ENCODE data around the gene HBQ1. TPM values are rescaled to one million over a fixed set of nuclear protein-coding genes. Genes with fewer than 3 reads are reported as not detected.
A peak's percentile ranks its signal among the peaks of the same experiment; 100 is the strongest.
"Not testable (repeated sequence)": the region's sequence is repeated elsewhere in the genome, so short reads cannot be mapped to it uniquely, and the experiment has no call there.

The HBQ1 gene
- total RNA-seq, 4 donors from 2014 or later: not detected

DNA sequence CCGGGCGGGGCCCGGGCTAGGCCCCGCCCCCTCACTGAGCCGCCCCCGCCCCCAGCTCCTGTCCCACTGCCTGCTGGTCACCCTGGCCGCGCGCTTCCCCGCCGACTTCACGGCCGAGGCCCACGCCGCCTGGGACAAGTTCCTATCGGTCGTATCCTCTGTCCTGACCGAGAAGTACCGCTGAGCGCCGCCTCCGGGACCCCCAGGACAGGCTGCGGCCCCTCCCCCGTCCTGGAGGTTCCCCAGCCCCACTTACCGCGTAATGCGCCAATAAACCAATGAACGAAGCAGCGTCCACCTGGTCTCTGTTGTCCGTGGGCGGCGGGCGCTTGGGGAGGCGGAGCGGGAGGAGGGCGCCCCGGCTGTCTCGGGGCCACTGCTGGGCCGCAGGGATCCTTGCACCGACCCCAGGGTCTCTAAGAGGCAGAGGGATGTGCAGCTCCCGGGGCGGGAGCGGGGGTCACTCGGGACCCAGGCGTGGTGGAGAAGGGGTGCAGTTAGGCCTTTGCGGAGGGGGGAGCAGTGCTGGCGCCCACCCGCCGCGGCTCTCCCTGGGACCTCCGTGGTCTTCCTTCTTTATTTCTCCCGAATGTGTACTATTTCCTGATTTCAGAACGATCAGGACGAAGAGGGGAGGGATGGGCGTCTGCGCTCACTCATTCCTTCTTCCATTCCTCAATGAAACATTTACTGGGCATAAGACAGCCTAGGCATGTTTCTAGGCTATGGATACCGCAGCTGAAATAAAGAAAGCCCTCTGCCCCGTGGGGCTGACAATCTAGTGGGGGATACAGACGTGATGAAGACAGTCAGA lies 25.8 kb upstream of the HBQ1 start:
- peak overlapping the region in 2 of 3 donors; percentile 12 to 13 for H3K4me3 ChIP-seq (replicated peaks in 1 of 3)
- no peak overlapping the region for H3K27ac ChIP-seq
- 3% methylated on average over 15 to 17 of the region's 59 CpGs for WGBS, 2 donors
- intact Hi-C loops (cut with DNase I): no loop called here
- peak; percentile 14 to 38 for DNase-seq
- no peaks in the 10 kb centered on the region for H3K36me3 ChIP-seq
- H3K27me3 ChIP-seq: peaks cover 8% of the 10 kb centered on the region
- H3K4me1 ChIP-seq: peaks cover 5 to 9% of the 10 kb centered on the region in 2 donors
- no peaks in the 10 kb centered on the region for H3K9me3 ChIP-seq
- no peak for TF ChIP-seq POLR2A (IDR thresholded peaks at IDR 0.05)

DNA sequence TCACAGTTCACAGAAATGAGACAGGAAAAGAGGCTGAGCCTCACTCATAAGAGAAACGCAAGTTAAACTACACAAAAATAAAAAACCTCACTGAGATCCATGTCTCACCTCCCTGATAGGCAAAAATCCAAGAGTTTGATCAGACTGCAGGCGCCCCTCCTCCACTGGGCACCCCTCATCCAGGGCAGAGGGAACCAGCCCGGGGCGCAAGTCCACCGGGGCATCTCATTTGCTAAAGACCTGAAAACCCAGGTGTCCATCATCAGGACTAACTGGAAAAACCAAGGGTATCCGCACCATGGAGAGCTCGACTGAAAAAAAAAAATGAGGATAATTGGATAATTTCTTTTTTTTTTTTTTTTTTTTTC lies 25.2 kb upstream of the HBQ1 start:
- 71% methylated on average over 7 of the region's 7 CpGs for WGBS, 2 donors
- no peak for DNase-seq
- peaks cover 8% of the 10 kb centered on the region for H3K27me3 ChIP-seq
- H3K4me1 ChIP-seq: peaks cover 5 to 9% of the 10 kb centered on the region in 2 donors
- TF ChIP-seq, protein P1, sequence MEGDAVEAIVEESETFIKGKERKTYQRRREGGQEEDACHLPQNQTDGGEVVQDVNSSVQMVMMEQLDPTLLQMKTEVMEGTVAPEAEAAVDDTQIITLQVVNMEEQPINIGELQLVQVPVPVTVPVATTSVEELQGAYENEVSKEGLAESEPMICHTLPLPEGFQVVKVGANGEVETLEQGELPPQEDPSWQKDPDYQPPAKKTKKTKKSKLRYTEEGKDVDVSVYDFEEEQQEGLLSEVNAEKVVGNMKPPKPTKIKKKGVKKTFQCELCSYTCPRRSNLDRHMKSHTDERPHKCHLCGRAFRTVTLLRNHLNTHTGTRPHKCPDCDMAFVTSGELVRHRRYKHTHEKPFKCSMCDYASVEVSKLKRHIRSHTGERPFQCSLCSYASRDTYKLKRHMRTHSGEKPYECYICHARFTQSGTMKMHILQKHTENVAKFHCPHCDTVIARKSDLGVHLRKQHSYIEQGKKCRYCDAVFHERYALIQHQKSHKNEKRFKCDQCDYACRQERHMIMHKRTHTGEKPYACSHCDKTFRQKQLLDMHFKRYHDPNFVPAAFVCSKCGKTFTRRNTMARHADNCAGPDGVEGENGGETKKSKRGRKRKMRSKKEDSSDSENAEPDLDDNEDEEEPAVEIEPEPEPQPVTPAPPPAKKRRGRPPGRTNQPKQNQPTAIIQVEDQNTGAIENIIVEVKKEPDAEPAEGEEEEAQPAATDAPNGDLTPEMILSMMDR (IDR thresholded peaks at IDR 0.05): no peak
- TF ChIP-seq POLR2A (IDR thresholded peaks at IDR 0.05): no peak
- H3K27ac ChIP-seq: no peak overlapping the region
- no peaks in the 10 kb centered on the region for H3K9me3 ChIP-seq
- H3K4me3 ChIP-seq (replicated peaks in 1 of 3): no peak overlapping the region
- H3K36me3 ChIP-seq: no peaks in the 10 kb centered on the region
- intact Hi-C loops (cut with DNase I): no loop called here

DNA sequence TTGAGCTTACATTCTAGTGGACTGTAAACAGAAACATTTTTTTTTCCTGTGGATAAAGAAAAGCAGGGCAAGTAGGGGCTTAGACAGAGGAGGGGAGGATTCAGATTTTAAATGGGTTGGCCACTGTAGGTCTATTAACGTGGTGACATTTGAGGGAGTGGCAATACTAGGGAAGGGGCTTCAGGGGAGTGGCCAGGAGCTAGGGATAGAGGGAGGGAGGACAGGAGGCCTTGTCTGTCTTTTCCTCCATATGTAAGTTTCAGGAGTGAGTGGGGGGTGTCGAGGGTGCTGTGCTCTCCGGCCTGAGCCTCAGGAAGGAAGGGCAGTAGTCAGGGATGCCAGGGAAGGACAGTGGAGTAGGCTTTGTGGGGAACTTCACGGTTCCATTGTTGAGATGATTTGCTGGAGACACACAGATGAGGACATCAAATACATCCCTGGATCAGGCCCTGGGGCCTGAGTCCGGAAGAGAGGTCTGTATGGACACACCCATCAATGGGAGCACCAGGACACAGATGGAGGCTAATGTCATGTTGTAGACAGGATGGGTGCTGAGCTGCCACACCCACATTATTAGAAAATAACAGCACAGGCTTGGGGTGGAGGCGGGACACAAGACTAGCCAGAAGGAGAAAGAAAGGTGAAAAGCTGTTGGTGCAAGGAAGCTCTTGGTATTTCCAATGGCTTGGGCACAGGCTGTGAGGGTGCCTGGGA lies 21.0 kb upstream of the HBQ1 start:
- H3K27me3 ChIP-seq: peaks cover 8% of the 10 kb centered on the region
- DNase-seq: no peak
- WGBS, 2 donors: 60 to 61% methylated on average over 6 of the region's 6 CpGs
- no peaks in the 10 kb centered on the region for H3K36me3 ChIP-seq
- TF ChIP-seq, protein P1 (IDR thresholded peaks at IDR 0.05): no peak
- no peak for TF ChIP-seq POLR2A (IDR thresholded peaks at IDR 0.05)
- no peak overlapping the region for H3K27ac ChIP-seq
- intact Hi-C loops (cut with DNase I): no loop called here
- no peak overlapping the region for H3K4me3 ChIP-seq (replicated peaks in 1 of 3)
- peaks cover 5 to 7% of the 10 kb centered on the region in 2 donors for H3K4me1 ChIP-seq
- H3K9me3 ChIP-seq: no peaks in the 10 kb centered on the region

DNA sequence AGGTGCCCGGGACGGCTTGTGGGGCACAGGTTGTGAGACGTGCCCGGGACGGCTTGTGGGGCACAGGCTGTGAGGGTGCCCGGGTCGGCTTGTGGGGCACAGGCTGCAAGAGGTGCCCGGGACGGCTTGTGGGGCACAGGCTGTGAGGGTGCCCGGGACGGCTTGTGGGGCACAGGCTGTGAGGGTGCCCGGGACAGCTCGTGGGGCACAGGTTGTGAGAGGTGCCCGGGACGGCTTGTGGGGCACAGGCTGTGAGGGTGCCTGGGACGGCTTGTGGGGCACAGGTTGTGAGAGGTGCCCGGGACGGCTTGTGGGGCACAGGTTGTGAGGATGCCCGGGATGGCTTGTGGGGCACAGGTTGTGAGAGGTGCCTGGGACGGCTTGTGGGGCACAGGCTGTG lies 20.0 kb upstream of the HBQ1 start:
- H3K9me3 ChIP-seq; DNase-seq; H3K4me1 ChIP-seq; H3K27ac ChIP-seq; intact Hi-C loops (cut with DNase I); H3K4me3 ChIP-seq (replicated peaks in 1 of 3); H3K27me3 ChIP-seq; H3K36me3 ChIP-seq: not testable (repeated sequence)
- 70% methylated on average over 11 of the region's 20 CpGs; no CpG with 5 or more reads in 1 of the 2 donors for WGBS, 2 donors

DNA sequence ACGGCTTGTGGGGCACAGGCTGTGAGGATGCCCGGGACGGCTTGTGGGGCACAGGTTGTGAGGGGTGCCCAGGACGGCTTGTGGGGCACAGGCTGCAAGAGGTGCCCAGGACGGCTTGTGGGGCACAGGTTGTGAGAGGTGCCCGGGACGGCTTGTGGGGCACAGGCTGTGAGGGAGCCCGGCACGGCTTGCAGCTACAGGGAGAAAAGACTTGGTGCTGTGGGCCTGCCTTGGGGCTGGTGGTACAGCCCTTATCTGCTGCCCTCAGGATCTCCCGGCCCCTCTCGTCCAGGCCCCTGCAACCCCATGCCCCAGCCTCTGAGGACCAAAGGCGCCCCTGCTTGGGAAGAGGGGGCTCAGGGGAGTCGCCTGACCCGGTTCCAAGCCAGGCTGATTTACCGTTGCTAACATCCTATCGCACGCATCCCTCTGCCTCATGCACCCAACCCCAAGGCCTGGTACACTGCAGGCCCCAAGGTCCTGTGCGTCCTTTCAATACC lies 19.5 kb upstream of the HBQ1 start:
- no peaks in the 10 kb centered on the region for H3K9me3 ChIP-seq
- no peaks in the 10 kb centered on the region for H3K36me3 ChIP-seq
- intact Hi-C loops (cut with DNase I): no loop called here
- H3K4me3 ChIP-seq (replicated peaks in 1 of 3): no peak overlapping the region
- DNase-seq: no peak
- H3K27ac ChIP-seq: no peak overlapping the region
- 67 to 83% methylated on average over 8 to 14 of the region's 18 CpGs for WGBS, 2 donors
- peaks cover 8% of the 10 kb centered on the region for H3K27me3 ChIP-seq
- TF ChIP-seq, protein P1 (IDR thresholded peaks at IDR 0.05): no peak
- TF ChIP-seq POLR2A (IDR thresholded peaks at IDR 0.05): no peak
- peaks cover 2 to 8% of the 10 kb centered on the region in 2 donors for H3K4me1 ChIP-seq

Data from thyroid gland (tissue), 4 donors.